SH-SY5Y (cell line): ENCODE measurements around the gene SMAP1.

Experiments
- GATA2 ChIP-seq: IDR thresholded peaks from 2 replicates; pipeline ENCODE4 v1.6.1; 2011; ENCODE audit warnings: mild to moderate bottlenecking, low read depth, low read length
- GATA3 ChIP-seq: IDR thresholded peaks from 2 replicates; pipeline ENCODE4 v1.6.1; 2011; ENCODE audit warnings: low read depth, mild to moderate bottlenecking, low read length, moderate library complexity

Gene SMAP1

GRCh38 chr6:70903665-70904452 is 236.2 kb downstream of the SMAP1 start:
- TF ChIP-seq GATA2 (no peak), GATA3 (no peak)

GRCh38 chr6:70905742-70906141 is 238.1 kb downstream of the SMAP1 start:
- TF ChIP-seq GATA2 (no peak), GATA3 (no peak)
